Measurements from ENCODE around the gene KRTAP5-3. TPM values are rescaled to one million over a fixed set of nuclear protein-coding genes. Genes with fewer than 3 reads are reported as not detected.

Gene KRTAP5-3
- total RNA-seq, 1 experiment from 2014 or later, result not detected

DNA sequence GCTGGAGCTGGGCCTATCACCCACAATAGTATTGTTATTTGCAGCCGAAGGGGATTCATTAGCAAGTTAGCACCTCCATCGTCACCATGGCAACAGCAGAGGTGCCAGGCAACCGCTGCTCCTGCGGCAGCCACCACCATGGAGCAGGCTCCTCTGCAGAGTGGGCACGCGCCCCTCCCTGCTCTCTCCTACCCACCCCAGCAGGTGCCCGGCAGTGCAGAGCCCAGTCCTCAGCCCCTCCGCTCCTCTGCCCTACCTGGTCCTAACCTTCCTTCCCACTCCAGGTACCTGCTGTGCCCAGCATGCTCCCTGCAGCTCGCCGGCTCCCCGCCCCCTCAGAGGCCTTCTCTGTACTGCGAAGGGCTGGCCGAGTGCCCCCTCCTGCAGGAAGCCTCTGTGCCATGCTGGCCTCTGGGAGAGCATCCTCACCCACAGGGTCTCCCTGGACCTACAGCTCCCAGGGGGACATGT, 39.8 kb downstream of the KRTAP5-3 start:
- Histone ChIP-seq H3K14ac (ENCODE audit: insufficient read depth, low read length) (no peak overlapping the region), H3K4me1 (ENCODE audit: insufficient read depth, low read length) (no peaks in the 10 kb centered on the region; the same call in 1 of the 2 replicates), H3K23ac (ENCODE audit: insufficient read length, low read depth, low read length) (no peak overlapping the region), H2BK15ac (ENCODE audit: low read depth, low read length) (no peak overlapping the region), H3K9ac (ENCODE audit: extremely low read depth, insufficient read length, low read length) (no peak overlapping the region), H4K20me1 (ENCODE audit: control insufficient read depth, insufficient read depth, insufficient read length) (no peaks in the 10 kb centered on the region), H3K56ac (ENCODE audit: insufficient read length, low read depth, low read length) (no peak overlapping the region), H3K4me2 (ENCODE audit: insufficient read depth, insufficient read length, low read length) (no peak overlapping the region), H3K18ac (ENCODE audit: insufficient read length, low read depth, low read length) (no peak overlapping the region), H2AFZ (ENCODE audit: low read length) (no peak overlapping the region), H3K4ac (ENCODE audit: low read depth, low read length) (no peak overlapping the region), H2BK5ac (ENCODE audit: insufficient read length, low read length) (no peak overlapping the region), H2AK5ac (ENCODE audit: insufficient read length, low read length) (no peak overlapping the region), H3K27me3 (ENCODE audit: insufficient read depth, low read length) (peaks cover 5% of the 10 kb centered on the region), H4K91ac (ENCODE audit: insufficient read length, low read depth, low read length) (no peak overlapping the region), H3K23me2 (ENCODE audit: insufficient read length, low read depth, low read length, poor library complexity, severe bottlenecking) (peaks cover 12% of the 10 kb centered on the region), H3K79me2 (ENCODE audit: insufficient read depth, low read length) (no peaks in the 10 kb centered on the region), H2BK20ac (ENCODE audit: low read depth, low read length, poor library complexity, severe bottlenecking) (no peak overlapping the region), H3K27ac (ENCODE audit: insufficient read length, low read depth, low read length) (no peak overlapping the region), H4K8ac (replicated peaks; ENCODE audit: insufficient read length, low read depth, low read length) (no peak overlapping the region), H4K5ac (ENCODE audit: insufficient read length, low read depth, low read length) (no peak overlapping the region), H3K9me3 (ENCODE audit: control insufficient read depth, low read depth, low read length) (no peaks in the 10 kb centered on the region), H3K79me1 (ENCODE audit: insufficient read depth, low read depth, low read length, poor library complexity, severe bottlenecking) (no peaks in the 10 kb centered on the region), H3T11ph (ENCODE audit: low read length) (no peak overlapping the region), H2BK120ac (ENCODE audit: low read depth, low read length, poor library complexity, severe bottlenecking) (no peak overlapping the region), H2BK12ac (ENCODE audit: insufficient read length, low read depth, low read length) (no peak overlapping the region)
- peak; percentile 84 for DNase-seq
- Mint-ChIP-seq H3K4me1 (peaks cover 21 to 50% of the 10 kb centered on the region in 2 experiments), H3K9me3 (no peaks in the 10 kb centered on the region), H3K27me3 (ENCODE audit: low read depth) (peaks cover 48% of the 10 kb centered on the region), H3K4me3 (no peak overlapping the region), H3K36me3 (ENCODE audit: insufficient read depth in 1 of 3, low read depth in 3 of 3) (no peaks in the 10 kb centered on the region), H3K27ac (no peak overlapping the region; a peak in 1 of 7 replicates)
- TF ChIP-seq CTCF (conservative IDR thresholded peaks at IDR 0.05), result no peak
- WGBS (ENCODE audit: extremely low coverage, insufficient read length, low lambda C conversion rate), result no CpG with 5 or more reads among the region's 13 CpGs
